ENCODE data around the gene RPL34.

RPL34 gene

GRCh38 chr4:108622828-108623227 is 2.5 kb downstream of the RPL34 start:
- DNase-seq (ENCODE audit: low read depth in 1 of 2, low spot score in 1 of 2), result no peak

- no peak for DNase-seq (ENCODE audit: low read depth in 1 of 2, low spot score in 1 of 2)
Observed at GRCh38 chr4:108624263-108625056, 4.1 kb downstream of the RPL34 start.

- DNase-seq (ENCODE audit: low read depth in 1 of 2, low spot score in 1 of 2), result no peak
Observed at GRCh38 chr4:108626056-108626455, 5.7 kb downstream of the RPL34 start.

GRCh38 chr4:108628411-108628810 is 8.0 kb downstream of the RPL34 start:
- DNase-seq (ENCODE audit: low read depth in 1 of 2, low spot score in 1 of 2), result no peak

- no peak for DNase-seq (ENCODE audit: low read depth in 1 of 2, low spot score in 1 of 2)
Observed at GRCh38 chr4:108635070-108635655, 14.8 kb downstream of the RPL34 start.

GRCh38 chr4:108636246-108636645 is 15.9 kb downstream of the RPL34 start:
- DNase-seq (ENCODE audit: low read depth in 1 of 2, low spot score in 1 of 2), result no peak

- DNase-seq (ENCODE audit: low read depth in 1 of 2, low spot score in 1 of 2), result no peak
Observed at GRCh38 chr4:108637856-108638255, 17.5 kb downstream of the RPL34 start.

- no peak for DNase-seq (ENCODE audit: low read depth in 1 of 2, low spot score in 1 of 2)
Observed at GRCh38 chr4:108644237-108644636, 23.9 kb downstream of the RPL34 start.

GRCh38 chr4:108646706-108647105 is 26.3 kb downstream of the RPL34 start:
- DNase-seq (ENCODE audit: low read depth in 1 of 2, low spot score in 1 of 2), result no peak

- DNase-seq (ENCODE audit: low read depth in 1 of 2, low spot score in 1 of 2), result no peak
Observed at GRCh38 chr4:108649863-108650211, 29.5 kb downstream of the RPL34 start.

- DNase-seq (ENCODE audit: low read depth in 1 of 2, low spot score in 1 of 2), result peak; percentile 84 to 88
Observed at GRCh38 chr4:108650212-108651013, 30.0 kb downstream of the RPL34 start, which contains the start of gene OSTC. TSS of gene OSTC (plus strand) at chr4:108650599. CDS start at chr4:108650656, 57 bp downstream.

GRCh38 chr4:108651014-108651791 is 30.8 kb downstream of the RPL34 start:
- DNase-seq (ENCODE audit: low read depth in 1 of 2, low spot score in 1 of 2), result no peak

GRCh38 chr4:108662629-108663028 is 42.3 kb downstream of the RPL34 start:
- DNase-seq (ENCODE audit: low read depth in 1 of 2, low spot score in 1 of 2), result no peak

GRCh38 chr4:108674356-108674977 is 54.1 kb downstream of the RPL34 start:
- DNase-seq (ENCODE audit: low read depth in 1 of 2, low spot score in 1 of 2), result no peak

All from activated T-helper 1 cell treated with anti-CD3 and anti-CD28 coated beads, Interleukin-2, amount 50 U/mL, for 16 hours (primary cell).